ENCODE data around the gene PSMD5.

The PSMD5 gene

DNA sequence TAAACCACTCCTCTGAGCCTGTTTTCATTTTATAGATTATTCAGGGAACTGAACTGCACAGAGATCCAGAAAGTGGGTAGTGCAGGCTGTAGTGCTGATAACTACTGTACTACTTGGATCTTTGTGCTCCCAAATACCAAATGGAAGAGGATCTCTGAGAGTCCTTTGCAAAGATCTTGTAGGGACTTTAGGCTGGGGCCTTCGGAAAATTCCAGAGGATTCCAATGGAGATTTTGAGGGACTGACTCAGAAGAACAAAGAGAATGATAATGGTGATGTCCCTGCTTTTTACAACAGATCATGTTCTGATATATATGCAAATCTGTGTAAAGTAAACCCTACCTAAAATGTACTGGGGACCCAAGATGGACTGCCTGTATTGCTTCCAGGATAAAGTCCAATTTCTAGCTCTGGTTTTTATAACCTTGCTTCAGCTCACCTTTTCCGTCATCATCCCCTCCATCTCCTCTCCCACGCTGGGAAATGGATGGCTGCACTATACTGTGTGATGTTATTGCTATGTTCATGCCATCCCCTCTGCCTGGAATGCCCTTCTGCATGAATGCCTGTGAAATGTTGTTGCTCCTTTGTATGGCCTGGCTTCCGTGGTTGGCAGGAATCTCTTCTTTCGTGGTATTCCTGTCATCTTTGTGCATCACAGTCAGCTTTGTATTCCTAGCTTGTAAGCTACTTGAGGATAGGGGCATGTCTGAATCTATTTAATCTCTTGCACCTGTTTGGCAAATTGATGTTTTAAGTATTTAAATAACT lies 9.7 kb upstream of the PSMD5 start:
- Histone ChIP-seq H2BK15ac (ENCODE audit: low read depth, poor library complexity, severe bottlenecking) (no peak overlapping the region), H3K9me3 (ENCODE audit: control insufficient read depth, low read length) (no peaks in the 10 kb centered on the region), H3K27me3 (ENCODE audit: control insufficient read depth in 1 of 2, insufficient read depth in 1 of 2, low read length in 2 of 2) (no peaks in the 10 kb centered on the region), H3K4me2 (ENCODE audit: low read length, poor library complexity, severe bottlenecking) (no peak overlapping the region), H4K91ac (ENCODE audit: low read length) (no peak overlapping the region), H2AFZ (ENCODE audit: low read depth, low read length) (no peak overlapping the region), H3K14ac (ENCODE audit: low read length in 2 of 2) (no peak overlapping the region), H2AK5ac (ENCODE audit: low read length, severe bottlenecking) (no peak overlapping the region), H3K23ac (ENCODE audit: low read length in 2 of 2) (no peak overlapping the region), H3K18ac (ENCODE audit: low read depth in 1 of 2, low read length in 2 of 2) (no peak overlapping the region), H2BK12ac (ENCODE audit: low read length in 2 of 2) (no peak overlapping the region), H3K9ac (ENCODE audit: low read length) (no peak overlapping the region), H2BK120ac (ENCODE audit: low read depth, low read length) (no peak overlapping the region), H3K4me1 (ENCODE audit: control insufficient read depth, insufficient read depth, low read depth, low read length) (peaks cover 2% of the 10 kb centered on the region), H3K27ac (ENCODE audit: low read length, poor library complexity, severe bottlenecking) (peak overlapping the region; percentile 8), H3K79me1 (replicated peaks; ENCODE audit: low read length, poor library complexity, severe bottlenecking) (peaks cover 3% of the 10 kb centered on the region), H3K4me3 (ENCODE audit: insufficient read depth in 1 of 2, low read depth in 1 of 2, low read length in 2 of 2) (no peak overlapping the region), H3K4ac (ENCODE audit: low read depth in 1 of 2, low read length in 2 of 2) (no peak overlapping the region), H4K8ac (ENCODE audit: low read length) (no peak overlapping the region), H3K36me3 (ENCODE audit: control insufficient read depth in 1 of 2, insufficient read depth in 2 of 2, low read depth in 1 of 2, low read length in 2 of 2) (peaks cover 17 to 31% of the 10 kb centered on the region in 2 experiments), H2BK5ac (ENCODE audit: low read depth, low read length, poor library complexity, severe bottlenecking) (no peak overlapping the region)
- 84% methylated on average over 4 of the region's 5 CpGs for WGBS
- DNase-seq = no peak

DNA sequence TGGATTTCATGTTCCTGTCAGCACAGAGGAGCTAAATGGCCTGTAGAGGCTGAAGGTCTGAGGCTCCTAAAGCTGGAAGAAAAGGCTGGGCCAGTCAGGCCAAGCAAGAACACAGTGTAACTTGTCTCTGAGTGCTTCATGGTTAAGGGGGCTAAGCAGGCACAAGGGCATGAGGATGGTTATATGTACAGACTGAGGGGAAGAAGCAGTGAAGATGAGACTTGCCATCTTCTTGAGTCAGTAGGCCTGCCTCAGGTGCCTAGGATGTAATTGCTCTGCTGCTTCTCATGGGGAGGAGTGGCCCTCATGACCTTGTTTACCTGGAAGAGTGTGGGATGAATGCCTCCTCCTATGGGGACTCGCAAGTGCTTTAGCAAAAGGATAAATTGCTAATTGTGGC lies 8.7 kb upstream of the PSMD5 start:
- 91% methylated on average over 1 of the region's 1 CpG for WGBS
- Histone ChIP-seq H4K8ac (ENCODE audit: low read length) (no peak overlapping the region), H3K4me2 (ENCODE audit: low read length, poor library complexity, severe bottlenecking) (no peak overlapping the region), H2AK5ac (ENCODE audit: low read length, severe bottlenecking) (no peak overlapping the region), H3K79me1 (replicated peaks; ENCODE audit: low read length, poor library complexity, severe bottlenecking) (peaks cover 5% of the 10 kb centered on the region), H3K9ac (ENCODE audit: low read length) (no peak overlapping the region), H3K18ac (ENCODE audit: low read depth in 1 of 2, low read length in 2 of 2) (no peak overlapping the region), H2BK120ac (ENCODE audit: low read depth, low read length) (no peak overlapping the region), H3K36me3 (ENCODE audit: control insufficient read depth in 1 of 2, insufficient read depth in 2 of 2, low read depth in 1 of 2, low read length in 2 of 2) (peaks cover 9 to 26% of the 10 kb centered on the region in 2 experiments), H2BK5ac (ENCODE audit: low read depth, low read length, poor library complexity, severe bottlenecking) (no peak overlapping the region), H3K4me3 (ENCODE audit: insufficient read depth in 1 of 2, low read depth in 1 of 2, low read length in 2 of 2) (no peak overlapping the region), H2AFZ (ENCODE audit: low read depth, low read length) (no peak overlapping the region), H3K4ac (ENCODE audit: low read depth in 1 of 2, low read length in 2 of 2) (no peak overlapping the region), H3K27ac (ENCODE audit: low read length, poor library complexity, severe bottlenecking) (no peak overlapping the region), H4K91ac (ENCODE audit: low read length) (no peak overlapping the region), H3K27me3 (ENCODE audit: control insufficient read depth in 1 of 2, insufficient read depth in 1 of 2, low read length in 2 of 2) (no peaks in the 10 kb centered on the region), H3K4me1 (ENCODE audit: control insufficient read depth, insufficient read depth, low read depth, low read length) (peaks cover 2% of the 10 kb centered on the region), H2BK15ac (ENCODE audit: low read depth, poor library complexity, severe bottlenecking) (no peak overlapping the region), H3K14ac (ENCODE audit: low read length in 2 of 2) (no peak overlapping the region), H3K23ac (ENCODE audit: low read length in 2 of 2) (no peak overlapping the region), H3K9me3 (ENCODE audit: control insufficient read depth, low read length) (no peaks in the 10 kb centered on the region), H2BK12ac (ENCODE audit: low read length in 2 of 2) (no peak overlapping the region)
- no peak for DNase-seq

DNA sequence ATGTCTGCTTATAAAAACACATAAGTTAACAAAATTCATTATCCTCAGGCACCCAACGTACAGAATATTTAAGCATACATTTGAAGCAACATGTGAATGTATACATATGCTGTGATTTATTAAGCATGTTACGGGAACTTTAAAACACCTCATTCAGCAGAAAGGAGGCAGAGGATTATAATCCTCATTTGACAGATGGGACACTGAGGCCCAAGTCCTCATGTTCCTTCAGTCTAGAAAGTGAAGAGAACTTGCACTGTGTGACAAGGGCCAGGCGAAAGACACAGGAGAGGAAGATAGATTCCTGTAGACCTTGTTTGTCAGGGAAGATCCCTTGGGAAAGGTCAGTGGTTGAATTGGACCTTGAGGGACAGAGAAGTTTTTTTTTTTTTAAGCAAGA lies 7.6 kb upstream of the PSMD5 start:
- no peak for DNase-seq
- H3K36me3 ChIP-seq (ENCODE audit: control insufficient read depth in 1 of 2, insufficient read depth in 2 of 2, low read depth in 1 of 2, low read length in 2 of 2) = peaks cover 3 to 30% of the 10 kb centered on the region in 2 experiments
- H3K4ac ChIP-seq (ENCODE audit: low read depth in 1 of 2, low read length in 2 of 2) = no peak overlapping the region
- H3K23ac ChIP-seq (ENCODE audit: low read length in 2 of 2) = no peak overlapping the region
- H2BK12ac ChIP-seq (ENCODE audit: low read length in 2 of 2) = no peak overlapping the region
- no peaks in the 10 kb centered on the region for H3K9me3 ChIP-seq (ENCODE audit: control insufficient read depth, low read length)
- no peak overlapping the region for H3K18ac ChIP-seq (ENCODE audit: low read depth in 1 of 2, low read length in 2 of 2)
- no peak overlapping the region for H3K14ac ChIP-seq (ENCODE audit: low read length in 2 of 2)
- no peak overlapping the region for H3K9ac ChIP-seq (ENCODE audit: low read length)
- no peak overlapping the region for H3K4me2 ChIP-seq (ENCODE audit: low read length, poor library complexity, severe bottlenecking)
- H4K91ac ChIP-seq (ENCODE audit: low read length) = no peak overlapping the region
- no peak overlapping the region for H3K4me3 ChIP-seq (ENCODE audit: insufficient read depth in 1 of 2, low read depth in 1 of 2, low read length in 2 of 2)
- peaks cover 10% of the 10 kb centered on the region for H3K79me1 ChIP-seq (replicated peaks; ENCODE audit: low read length, poor library complexity, severe bottlenecking)
- no peak overlapping the region for H4K8ac ChIP-seq (ENCODE audit: low read length)
- H3K4me1 ChIP-seq (ENCODE audit: control insufficient read depth, insufficient read depth, low read depth, low read length) = no peaks in the 10 kb centered on the region
- WGBS = 95% methylated on average over 2 of the region's 3 CpGs
- H2BK15ac ChIP-seq (ENCODE audit: low read depth, poor library complexity, severe bottlenecking) = no peak overlapping the region
- H3K27ac ChIP-seq (ENCODE audit: low read length, poor library complexity, severe bottlenecking) = no peak overlapping the region
- no peak overlapping the region for H2BK5ac ChIP-seq (ENCODE audit: low read depth, low read length, poor library complexity, severe bottlenecking)
- H2AK5ac ChIP-seq (ENCODE audit: low read length, severe bottlenecking) = no peak overlapping the region
- H2BK120ac ChIP-seq (ENCODE audit: low read depth, low read length) = no peak overlapping the region
- no peaks in the 10 kb centered on the region for H3K27me3 ChIP-seq (ENCODE audit: control insufficient read depth in 1 of 2, insufficient read depth in 1 of 2, low read length in 2 of 2)
- no peak overlapping the region for H2AFZ ChIP-seq (ENCODE audit: low read depth, low read length)

DNA sequence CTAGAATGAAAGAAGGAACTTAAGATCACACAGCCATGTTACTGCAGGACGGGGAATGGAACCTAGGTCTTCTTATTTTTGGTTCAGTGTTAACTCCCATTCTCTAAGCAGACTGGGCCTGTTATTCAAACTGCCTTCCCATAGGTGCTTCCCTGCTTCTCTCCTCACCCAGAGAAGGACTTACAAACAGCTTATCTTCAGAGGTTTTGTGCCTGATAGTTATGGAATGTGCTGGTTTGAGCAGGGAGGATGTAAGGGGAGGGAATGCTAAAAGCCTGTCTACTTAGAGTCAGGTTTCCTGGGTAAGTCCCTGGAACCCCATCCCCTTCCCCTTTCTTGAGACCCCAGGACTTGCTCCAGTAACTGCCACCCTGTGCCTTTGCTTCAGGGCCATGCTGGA lies 4.2 kb upstream of the PSMD5 start:
- H3K4ac ChIP-seq (ENCODE audit: low read depth in 1 of 2, low read length in 2 of 2) = no peak overlapping the region
- H4K8ac ChIP-seq (ENCODE audit: low read length) = no peak overlapping the region
- H3K27me3 ChIP-seq (ENCODE audit: control insufficient read depth in 1 of 2, insufficient read depth in 1 of 2, low read length in 2 of 2) = no peaks in the 10 kb centered on the region
- H2BK120ac ChIP-seq (ENCODE audit: low read depth, low read length) = no peak overlapping the region
- no peak overlapping the region for H3K14ac ChIP-seq (ENCODE audit: low read length in 2 of 2)
- H2AK5ac ChIP-seq (ENCODE audit: low read length, severe bottlenecking) = no peak overlapping the region
- H4K91ac ChIP-seq (ENCODE audit: low read length) = no peak overlapping the region
- H2BK5ac ChIP-seq (ENCODE audit: low read depth, low read length, poor library complexity, severe bottlenecking) = no peak overlapping the region
- peaks cover 3 to 20% of the 10 kb centered on the region in 2 experiments for H3K36me3 ChIP-seq (ENCODE audit: control insufficient read depth in 1 of 2, insufficient read depth in 2 of 2, low read depth in 1 of 2, low read length in 2 of 2)
- 93% methylated on average over 1 of the region's 1 CpG for WGBS
- H2AFZ ChIP-seq (ENCODE audit: low read depth, low read length) = no peak overlapping the region
- no peak overlapping the region for H3K18ac ChIP-seq (ENCODE audit: low read depth in 1 of 2, low read length in 2 of 2)
- no peak overlapping the region for H3K27ac ChIP-seq (ENCODE audit: low read length, poor library complexity, severe bottlenecking)
- H2BK12ac ChIP-seq (ENCODE audit: low read length in 2 of 2) = no peak overlapping the region
- no peak overlapping the region for H3K23ac ChIP-seq (ENCODE audit: low read length in 2 of 2)
- no peak overlapping the region for H3K4me3 ChIP-seq (ENCODE audit: insufficient read depth in 1 of 2, low read depth in 1 of 2, low read length in 2 of 2)
- H3K4me2 ChIP-seq (ENCODE audit: low read length, poor library complexity, severe bottlenecking) = no peak overlapping the region
- no peak overlapping the region for H3K9ac ChIP-seq (ENCODE audit: low read length)
- DNase-seq = no peak
- H3K9me3 ChIP-seq (ENCODE audit: control insufficient read depth, low read length) = no peaks in the 10 kb centered on the region
- H2BK15ac ChIP-seq (ENCODE audit: low read depth, poor library complexity, severe bottlenecking) = no peak overlapping the region
- H3K4me1 ChIP-seq (ENCODE audit: control insufficient read depth, insufficient read depth, low read depth, low read length) = peaks cover 5% of the 10 kb centered on the region
- peaks cover 18% of the 10 kb centered on the region for H3K79me1 ChIP-seq (replicated peaks; ENCODE audit: low read length, poor library complexity, severe bottlenecking)

Data from mesenchymal stem cell (in vitro differentiated cells and primary cell).